Measurements from ENCODE around the gene PTPN6.
A peak's percentile ranks its signal among the peaks of the same experiment; 100 is the strongest.
"Not testable (repeated sequence)": the region's sequence is repeated elsewhere in the genome, so short reads cannot be mapped to it uniquely, and the experiment has no call there.

Gene PTPN6

GRCh38 chr12:6905414-6906040 is 45.6 kb upstream of the PTPN6 start:
- DNase-seq (ENCODE audit: extremely low spot score), result no peak
- TF ChIP-seq TARDBP (IDR thresholded peaks at IDR 0.05) (no peak), L3MBTL2 (conservative IDR thresholded peaks at IDR 0.05) (0 out of 2 replicates have a peak, but pooled peaks have one; percentile 18)
- POLR2A ChIA-PET, result interaction anchor here (0.9 to 4.6 kb wide), 10 partner anchors 9 to 182 kb away, joined by 3 to 34 read pairs (median 6); partner anchors contain the start of genes C12orf57, COPS7A, ENO2 and RNU7-1
- CTCF ChIA-PET, result interaction anchor here (0.5 to 1.5 kb wide), 4 partner anchors 14 to 246 kb away, joined by 3 to 8 read pairs (median 4); no protein-coding TSS in a partner anchor

GRCh38 chr12:6908141-6908540 is 43.0 kb upstream of the PTPN6 start:
- ChIA-PET POLR2A (interaction anchor here (0.8 to 4.3 kb wide), 5 partner anchors 17 to 57 kb away, joined by 3 to 23 read pairs (median 6); partner anchors contain the start of genes C12orf57, RNU7-1, SPSB2 and TPI1), CTCF (interaction anchor here (0.6 to 1.1 kb wide), 3 partner anchors 16 to 17 kb away, joined by 3 read pairs; no protein-coding TSS in a partner anchor)
- not testable (repeated sequence) for DNase-seq (ENCODE audit: extremely low spot score)

- CTCF ChIA-PET, result interaction anchor here (1.0 to 3.4 kb wide), 3 partner anchors 15 to 37 kb away, joined by 3 to 11 read pairs (median 5); partner anchors contain the start of gene SPSB2
These were observed 41.6 kb upstream of the PTPN6 start for GRCh38 chr12:6909421-6910145.

GRCh38 chr12:6912164-6912935 is 38.8 kb upstream of the PTPN6 start:
- no peak for TF ChIP-seq SUZ12 (IDR thresholded peaks at IDR 0.05)
- no peak for TF ChIP-seq L3MBTL2 (conservative IDR thresholded peaks at IDR 0.05)
- no peak for TF ChIP-seq ELF4 (IDR thresholded peaks at IDR 0.05)
- TF ChIP-seq NFRKB (IDR thresholded peaks at IDR 0.05), result no peak
- no peak for TF ChIP-seq PKNOX1 (IDR thresholded peaks at IDR 0.05)
- no peak for TF ChIP-seq SP1 (IDR thresholded peaks at IDR 0.05)
- TF ChIP-seq LEF1 (IDR thresholded peaks at IDR 0.05; ENCODE audit: borderline replicate concordance), result no peak
- POLR2A ChIA-PET, result interaction anchor here (0.9 to 3.7 kb wide), 12 partner anchors 9 to 49 kb away, joined by 3 to 26 read pairs (median 4); partner anchors contain the start of genes C12orf57, RNU7-1 and SPSB2
- CTCF ChIA-PET, result interaction anchor here (0.6 to 3.4 kb wide), 4 partner anchors 21 to 201 kb away, joined by 3 to 11 read pairs (median 4); partner anchors contain the start of gene SPSB2
- no peak for DNase-seq (ENCODE audit: extremely low spot score)

More at GRCh38 chr12:6909421-6910145, 41.6 kb upstream of the PTPN6 start:
- no peak for DNase-seq (ENCODE audit: extremely low spot score)
- POLR2A ChIA-PET, result interaction anchor here (1.5 to 4.3 kb wide), 2 partner anchors 17 to 18 kb away, joined by 4 to 23 read pairs; no protein-coding TSS in a partner anchor
- TF ChIP-seq L3MBTL2 (conservative IDR thresholded peaks at IDR 0.05), result no peak
- TF ChIP-seq LEF1 (IDR thresholded peaks at IDR 0.05; ENCODE audit: borderline replicate concordance), result no peak
- TF ChIP-seq FOXK2 (IDR thresholded peaks at IDR 0.05), result no peak
- TF ChIP-seq ELF4 (IDR thresholded peaks at IDR 0.05), result no peak
- no peak for TF ChIP-seq NFRKB (IDR thresholded peaks at IDR 0.05)

- no peak for DNase-seq (ENCODE audit: extremely low spot score)
- no peak for TF ChIP-seq TARDBP (IDR thresholded peaks at IDR 0.05)
- TF ChIP-seq L3MBTL2 (conservative IDR thresholded peaks at IDR 0.05), result peak; percentile 49; the same call in 1 of the 2 replicates
- 0 out of 2 replicates have a peak, but pooled peaks have one; percentile 52 for TF ChIP-seq CTBP1 (IDR thresholded peaks at IDR 0.05; ENCODE audit: borderline replicate concordance)
- TF ChIP-seq LEF1 (IDR thresholded peaks at IDR 0.05; ENCODE audit: borderline replicate concordance), result no peak
- TF ChIP-seq PKNOX1 (IDR thresholded peaks at IDR 0.05), result no peak
- no peak for TF ChIP-seq HDGF (IDR thresholded peaks at IDR 0.05; ENCODE audit: borderline replicate concordance)
- no peak for TF ChIP-seq SP1 (IDR thresholded peaks at IDR 0.05)
- TF ChIP-seq FOXA1 (IDR thresholded peaks at IDR 0.05), result no peak
- no peak for TF ChIP-seq BHLHE40 (IDR thresholded peaks at IDR 0.05; ENCODE audit: borderline replicate concordance)
- TF ChIP-seq FOXK2 (IDR thresholded peaks at IDR 0.05), result no peak
- ChIA-PET POLR2A (interaction anchor here (0.6 to 4.1 kb wide), 11 partner anchors 10 to 149 kb away, joined by 3 to 33 read pairs (median 6); partner anchors contain the start of genes ATN1, C12orf57, LRRC23 and PTMS), CTCF (interaction anchor here (0.7 to 1.2 kb wide), 5 partner anchors 10 to 45 kb away, joined by 3 to 4 read pairs (median 4); partner anchors contain the start of gene SPSB2)
These were observed 36.8 kb upstream of the PTPN6 start, which contains the start of gene ENO2 for GRCh38 chr12:6914246-6914946. Gene ENO2, plus strand, starts transcription at chr12:6914580. Its CDS starts 1,253 bp downstream, at chr12:6915833.

GRCh38 chr12:6914947-6915788 is 36.0 kb upstream of the PTPN6 start:
- POLR2A ChIA-PET, result interaction anchor here (1.0 to 4.1 kb wide), 7 partner anchors 10 to 53 kb away, joined by 3 to 33 read pairs (median 12); partner anchors contain the start of genes ATN1, C12orf57, LRRC23 and RNU7-1
- no peak for DNase-seq (ENCODE audit: extremely low spot score)
- TF ChIP-seq LEF1 (IDR thresholded peaks at IDR 0.05; ENCODE audit: borderline replicate concordance), result no peak
- no peak for TF ChIP-seq SUZ12 (IDR thresholded peaks at IDR 0.05)
- 0 out of 2 replicates have a peak, but pooled peaks have one; percentile 6 for TF ChIP-seq L3MBTL2 (conservative IDR thresholded peaks at IDR 0.05)
- CTCF ChIA-PET, result interaction anchor here (0.9 to 1.2 kb wide), 2 partner anchors 43 to 46 kb away, joined by 3 to 4 read pairs; no protein-coding TSS in a partner anchor

Data from HEK293T (cell line).